NB4 (cell line): ENCODE measurements around the gene MAP2K4.
A peak's percentile ranks its signal among the peaks of the same experiment; 100 is the strongest.

Experiments
- DNase-seq: peaks from one replicate; pipeline ENCODE4 v3.0.0; 2010; ENCODE audit warnings: low read depth
- H3K4me3 ChIP-seq: one replicate; pipeline ENCODE4 v1.5.1; 2011; ENCODE audit warnings: mild to moderate bottlenecking, low read depth, low read length, moderate library complexity
- CTCF ChIP-seq: IDR thresholded peaks from one replicate; pipeline ENCODE4 v1.5.1; 2012; ENCODE audit warnings: low read depth, low read length
- MAX ChIP-seq: IDR thresholded peaks from 2 replicates; pipeline ENCODE4 v1.6.1; 2011; ENCODE audit warnings: low read depth, low read length
- MYC ChIP-seq: IDR thresholded peaks from 2 replicates; pipeline ENCODE4 v1.6.1; 2011; ENCODE audit warnings: low read depth, low read length
- POLR2A ChIP-seq: IDR thresholded peaks from 2 replicates; pipeline ENCODE4 v1.6.1; 2011; ENCODE audit warnings: mild to moderate bottlenecking; ENCODE audit not compliant: insufficient read length; ENCODE audit errors: extremely low read depth

Gene MAP2K4

GRCh38 chr17:11997972-11998233 is 22.8 kb upstream of the MAP2K4 start:
- peak overlapping the region; percentile 68 for H3K4me3 ChIP-seq
- no peak for DNase-seq
- TF ChIP-seq POLR2A: no peak
- TF ChIP-seq MYC: no peak
- TF ChIP-seq CTCF: no peak
- no peak for TF ChIP-seq MAX

GRCh38 chr17:11999696-12000095 is 21.0 kb upstream of the MAP2K4 start:
- no peak for TF ChIP-seq MAX
- H3K4me3 ChIP-seq: no peak overlapping the region
- peak; percentile 14 for DNase-seq

GRCh38 chr17:12007466-12007865 is 13.2 kb upstream of the MAP2K4 start:
- H3K4me3 ChIP-seq: no peak overlapping the region
- DNase-seq: no peak
- TF ChIP-seq POLR2A (no peak), MAX (no peak), MYC (no peak), CTCF (no peak)

- H3K4me3 ChIP-seq: peak overlapping the region; percentile 67
- no peak for DNase-seq
- no peak for TF ChIP-seq MAX
- TF ChIP-seq MYC: no peak
- TF ChIP-seq POLR2A: no peak
- TF ChIP-seq CTCF: no peak
Measured at GRCh38 chr17:12021623-12022140, 1.0 kb downstream of the MAP2K4 start.

GRCh38 chr17:12022310-12022709 is 1.6 kb downstream of the MAP2K4 start:
- DNase-seq: no peak
- H3K4me3 ChIP-seq: peak overlapping the region; percentile 67
- TF ChIP-seq CTCF (no peak), POLR2A (no peak), MAX (no peak), MYC (no peak)

- no peak for DNase-seq
- H3K4me3 ChIP-seq: no peak overlapping the region
- TF ChIP-seq POLR2A (no peak), MYC (no peak), CTCF (no peak), MAX (no peak)
Measured at GRCh38 chr17:12024327-12024726, 3.6 kb downstream of the MAP2K4 start.
